SW 1271 (cell line): Measurements from ENCODE around the gene MYOD1.
A peak's percentile ranks its signal among the peaks of the same experiment; 100 is the strongest.

Source experiments
- DNase-seq, 2 experiments: peaks; one replicate each; lab custom pipeline; 2025; lab: John Stamatoyannopoulos, UW

MYOD1 gene

DNA sequence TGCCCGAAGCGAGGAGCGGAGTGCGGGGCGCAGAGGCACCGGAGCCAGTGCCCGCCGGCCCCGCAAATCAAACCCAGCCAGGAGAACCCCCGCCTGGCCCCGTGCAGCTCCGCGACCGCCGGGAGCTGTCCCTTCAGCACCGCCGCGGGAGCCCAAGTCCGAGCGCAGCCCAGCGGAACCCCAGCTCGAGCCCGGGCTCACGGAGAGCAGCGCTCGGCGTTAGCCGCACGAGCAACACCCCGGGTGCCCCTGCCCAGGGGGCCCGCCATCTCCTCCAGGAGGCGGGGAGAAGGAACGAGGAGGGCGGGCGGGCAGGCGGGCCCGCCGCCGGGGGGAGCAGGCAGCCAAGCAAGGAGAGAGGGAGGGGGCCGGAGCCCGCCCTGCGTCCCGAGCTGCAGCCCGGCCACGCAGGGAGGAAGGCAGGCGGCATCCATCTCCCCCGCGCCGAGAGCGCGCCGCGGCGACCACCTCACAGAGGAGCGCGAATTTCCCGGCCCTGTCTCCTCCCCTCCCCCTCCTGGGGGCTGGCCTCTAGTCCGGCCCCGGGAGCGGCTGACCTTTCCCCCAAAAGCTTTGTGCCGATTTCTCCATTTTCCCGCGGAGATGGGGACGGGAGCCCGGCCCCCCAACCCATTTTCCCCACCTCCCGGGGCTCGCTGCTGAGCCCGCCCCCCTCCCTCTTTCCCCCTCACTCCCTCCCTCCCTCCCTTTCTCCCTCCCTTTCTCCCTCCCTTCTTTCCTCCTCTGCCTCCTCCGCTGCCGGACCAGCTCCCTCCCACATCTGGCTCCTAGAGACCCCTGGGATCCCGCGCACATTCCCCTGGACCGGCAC is 15.8 kb downstream of the MYOD1 start:
- DNase-seq = peak in 1 of 2 experiments; percentile 4

DNA sequence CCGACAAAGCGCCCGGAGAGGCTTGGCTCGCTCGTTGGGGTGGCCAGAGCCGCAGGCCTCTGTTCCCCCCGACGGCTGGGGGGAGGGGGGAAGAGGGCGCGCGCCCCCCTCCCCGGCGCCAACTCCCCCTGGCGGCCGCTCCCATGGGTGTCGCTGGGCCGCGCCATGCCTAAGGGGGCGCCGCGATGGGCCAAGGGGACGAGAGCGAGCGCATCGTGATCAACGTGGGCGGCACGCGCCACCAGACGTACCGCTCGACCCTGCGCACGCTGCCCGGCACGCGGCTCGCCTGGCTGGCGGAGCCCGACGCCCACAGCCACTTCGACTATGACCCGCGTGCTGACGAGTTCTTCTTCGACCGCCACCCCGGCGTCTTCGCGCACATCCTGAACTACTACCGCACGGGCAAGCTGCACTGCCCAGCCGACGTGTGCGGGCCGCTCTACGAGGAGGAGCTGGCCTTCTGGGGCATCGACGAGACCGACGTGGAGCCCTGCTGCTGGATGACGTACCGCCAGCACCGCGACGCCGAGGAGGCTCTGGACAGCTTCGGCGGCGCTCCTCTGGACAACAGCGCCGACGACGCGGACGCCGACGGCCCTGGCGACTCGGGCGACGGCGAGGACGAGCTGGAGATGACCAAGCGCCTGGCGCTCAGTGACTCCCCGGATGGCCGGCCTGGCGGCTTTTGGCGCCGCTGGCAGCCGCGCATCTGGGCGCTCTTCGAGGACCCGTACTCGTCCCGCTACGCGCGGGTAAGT is 16.6 kb downstream of the MYOD1 start:
- no peak for DNase-seq

DNA sequence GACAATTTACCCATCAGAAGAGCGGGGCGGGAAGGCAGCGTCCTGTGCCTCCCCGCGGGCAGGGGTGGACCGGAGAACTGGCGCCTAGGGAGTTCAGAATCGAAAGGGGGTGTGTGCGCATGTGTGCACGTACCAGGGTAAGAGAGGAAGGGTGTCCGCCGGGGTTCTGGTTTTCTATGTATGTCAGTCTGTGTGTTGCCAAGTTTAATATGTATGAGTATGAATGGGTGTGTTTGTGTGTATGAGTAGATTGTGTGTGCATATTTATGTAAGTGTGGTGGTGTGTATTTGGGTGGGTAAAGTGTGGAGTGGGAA is 17.2 kb downstream of the MYOD1 start:
- DNase-seq = no peak

DNA sequence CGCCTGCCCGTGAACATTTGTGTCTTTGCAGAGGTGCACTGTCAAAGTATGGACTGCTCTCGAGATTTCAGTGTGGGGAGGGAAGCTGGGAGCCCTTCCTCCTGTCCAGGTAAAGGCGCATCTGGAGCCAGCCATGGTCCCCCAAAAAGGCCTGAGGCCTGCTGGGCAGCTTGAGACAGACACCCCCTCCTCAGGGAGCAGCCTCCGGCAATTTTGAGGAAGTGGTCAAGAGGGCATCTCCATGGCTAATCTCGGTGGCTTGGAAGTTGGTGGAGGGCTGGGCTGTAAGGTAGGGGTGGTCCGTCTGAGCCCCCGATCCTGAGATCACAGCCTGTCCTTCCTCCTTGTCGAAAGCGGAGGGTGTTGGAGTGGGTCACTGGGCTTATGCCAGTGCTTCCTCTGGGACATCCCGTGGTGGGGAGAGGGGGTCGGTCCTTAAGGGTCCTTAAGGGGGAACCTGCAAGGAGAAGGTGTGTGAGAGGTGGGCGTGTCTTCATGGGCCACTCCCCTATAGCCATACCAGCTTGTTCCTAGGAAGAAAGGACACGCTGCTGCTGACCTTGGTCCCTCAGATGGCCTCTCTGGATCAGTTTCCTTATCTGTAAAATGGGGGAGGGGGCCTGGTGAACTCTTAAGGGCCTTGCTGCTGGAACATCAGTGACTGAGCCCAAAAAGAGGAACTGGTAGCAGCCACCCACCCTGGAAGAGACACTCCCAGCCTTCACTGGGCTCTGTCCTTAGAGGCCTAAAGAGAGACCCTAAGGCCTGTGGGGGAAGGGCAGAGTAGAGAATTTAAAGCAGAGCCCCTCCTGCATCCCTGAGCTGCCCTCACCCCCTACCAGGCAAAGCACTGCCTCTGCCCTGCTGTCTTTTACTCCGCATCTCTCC is 17.8 kb downstream of the MYOD1 start:
- no peak for DNase-seq

- DNase-seq = no peak
Measured at GRCh38 chr11:17738151-17738973, 19.0 kb downstream of the MYOD1 start.

- DNase-seq = no peak
Measured at GRCh38 chr11:17739945-17740338, 20.6 kb downstream of the MYOD1 start.

DNA sequence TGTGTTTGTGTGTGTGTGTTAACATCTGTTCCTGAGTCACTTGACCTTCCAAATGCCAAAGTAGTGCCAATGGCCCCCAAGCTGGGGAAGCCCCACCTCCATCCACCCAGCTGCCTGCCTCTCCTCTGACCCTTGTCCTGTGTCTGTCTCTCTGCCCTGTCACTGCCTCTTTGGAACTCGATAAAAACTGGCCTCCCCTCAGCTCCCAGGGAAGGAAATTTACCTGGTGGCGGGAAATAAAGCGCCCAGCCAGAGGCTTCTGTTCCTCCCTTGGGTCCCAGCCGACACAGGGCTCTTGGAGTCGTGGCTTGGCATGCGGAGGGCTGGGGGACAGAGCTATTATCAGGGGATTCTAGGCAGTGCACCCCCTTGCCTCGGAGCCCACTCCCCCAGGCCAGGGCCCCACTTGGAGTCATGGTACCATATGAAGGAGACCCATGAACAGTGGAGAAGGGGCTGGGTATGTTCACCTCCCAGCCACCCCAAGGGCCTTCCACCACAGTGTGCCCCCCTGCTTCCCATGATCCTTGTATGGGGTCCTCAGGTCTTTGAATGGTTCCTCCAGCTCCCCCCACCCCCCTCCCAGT is 21.4 kb downstream of the MYOD1 start:
- DNase-seq = no peak

DNA sequence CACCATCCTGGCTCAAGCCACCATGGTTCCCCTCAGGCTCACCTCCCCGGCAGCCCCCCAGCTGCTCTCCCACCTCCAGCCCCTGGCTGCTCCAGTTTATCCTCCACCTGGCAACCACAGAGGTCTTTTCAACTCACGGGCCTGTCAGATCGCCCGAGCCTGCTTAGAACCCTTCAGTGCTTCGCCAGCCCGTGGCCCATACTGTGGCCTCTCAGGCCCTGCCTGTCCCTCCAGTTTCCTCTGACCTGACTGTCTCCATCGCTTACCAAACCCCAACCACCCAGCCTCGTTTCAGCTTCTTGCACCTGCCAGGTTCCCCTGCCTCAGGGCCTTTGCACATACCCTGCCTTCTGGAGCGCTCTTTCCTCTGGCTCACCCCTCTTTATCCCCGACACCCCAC is 22.1 kb downstream of the MYOD1 start:
- DNase-seq = no peak

DNA sequence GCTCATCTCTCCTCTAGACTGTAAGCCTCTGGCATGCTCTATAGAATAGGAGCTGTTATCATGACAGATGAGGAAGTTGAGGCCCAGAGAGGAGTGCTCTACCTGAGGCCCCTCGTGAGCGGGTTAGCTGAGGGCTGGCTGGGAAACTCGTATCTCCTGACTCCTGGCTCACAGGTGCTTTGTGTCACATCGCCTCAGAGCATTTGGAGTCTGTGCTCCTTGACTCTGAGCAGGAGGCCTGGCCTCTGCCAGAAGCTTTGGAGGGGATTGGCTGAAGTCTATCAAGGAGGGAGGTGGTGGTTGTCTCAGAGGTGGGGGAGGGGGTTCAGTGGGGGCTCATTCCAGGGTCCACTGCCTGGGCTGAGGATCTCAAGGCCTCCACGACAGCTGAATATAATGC is 22.6 kb downstream of the MYOD1 start:
- no peak for DNase-seq

GRCh38 chr11:17743026-17743807 is 23.8 kb downstream of the MYOD1 start:
- DNase-seq = no peak

- DNase-seq = no peak
Measured at GRCh38 chr11:17743808-17744119, 24.4 kb downstream of the MYOD1 start.

- no peak for DNase-seq
Measured at GRCh38 chr11:17744151-17744940, 25.0 kb downstream of the MYOD1 start.

DNA sequence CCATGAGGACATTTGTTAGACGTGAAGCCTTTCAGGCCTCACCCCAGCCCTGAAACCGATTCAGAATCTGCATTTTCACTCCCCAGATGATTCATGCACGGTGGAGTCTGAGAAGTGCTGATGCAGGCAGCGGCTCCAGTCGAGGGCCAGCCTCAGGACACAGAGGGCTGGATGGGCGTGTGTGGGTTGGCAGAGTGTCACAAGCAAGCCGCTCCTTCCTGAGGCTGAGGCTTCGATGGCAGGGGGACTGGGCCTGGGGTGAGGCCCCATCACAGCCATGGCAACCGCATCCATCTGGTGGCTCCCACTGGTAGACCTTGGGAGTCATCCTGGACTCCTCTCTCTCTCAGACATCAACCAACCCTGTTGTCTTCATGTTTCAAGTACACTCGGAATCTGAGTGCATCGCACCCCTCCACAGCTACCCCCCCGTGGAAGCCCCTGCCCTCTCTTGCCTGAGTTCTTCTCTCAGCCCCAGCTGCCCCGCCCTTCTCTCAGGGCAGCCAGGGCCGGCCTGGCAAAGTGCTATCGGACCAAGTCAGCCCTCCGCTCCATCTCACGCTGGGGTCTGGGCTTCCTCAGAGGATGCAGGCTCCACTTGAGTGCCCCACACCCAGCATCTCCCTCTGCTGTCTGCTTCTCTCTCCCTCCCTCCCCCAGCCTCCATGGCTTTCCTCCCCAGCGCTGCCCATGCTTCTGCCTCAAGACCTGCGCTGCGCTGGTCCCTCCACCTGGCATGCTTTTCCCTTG is 25.8 kb downstream of the MYOD1 start:
- no peak for DNase-seq

DNA sequence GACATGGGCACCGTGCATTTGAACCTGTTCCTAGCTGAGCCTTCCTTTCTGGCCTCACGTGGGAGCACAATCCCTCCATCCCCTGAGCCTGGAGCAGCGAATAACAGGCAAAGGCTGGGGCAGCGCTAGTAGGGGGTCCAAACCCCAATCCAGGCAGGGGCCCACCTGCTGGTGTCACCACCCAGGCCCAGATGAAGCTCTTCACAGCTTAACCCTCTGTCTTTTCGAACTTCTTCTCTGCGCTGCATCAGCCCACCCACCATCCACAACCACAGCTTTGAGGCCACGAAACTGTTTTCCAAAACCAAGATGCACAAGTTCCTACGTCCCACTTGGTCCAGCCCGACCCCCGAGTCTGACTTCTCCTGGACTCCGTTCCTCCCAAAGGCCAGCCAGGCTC is 26.7 kb downstream of the MYOD1 start:
- no peak for DNase-seq

DNA sequence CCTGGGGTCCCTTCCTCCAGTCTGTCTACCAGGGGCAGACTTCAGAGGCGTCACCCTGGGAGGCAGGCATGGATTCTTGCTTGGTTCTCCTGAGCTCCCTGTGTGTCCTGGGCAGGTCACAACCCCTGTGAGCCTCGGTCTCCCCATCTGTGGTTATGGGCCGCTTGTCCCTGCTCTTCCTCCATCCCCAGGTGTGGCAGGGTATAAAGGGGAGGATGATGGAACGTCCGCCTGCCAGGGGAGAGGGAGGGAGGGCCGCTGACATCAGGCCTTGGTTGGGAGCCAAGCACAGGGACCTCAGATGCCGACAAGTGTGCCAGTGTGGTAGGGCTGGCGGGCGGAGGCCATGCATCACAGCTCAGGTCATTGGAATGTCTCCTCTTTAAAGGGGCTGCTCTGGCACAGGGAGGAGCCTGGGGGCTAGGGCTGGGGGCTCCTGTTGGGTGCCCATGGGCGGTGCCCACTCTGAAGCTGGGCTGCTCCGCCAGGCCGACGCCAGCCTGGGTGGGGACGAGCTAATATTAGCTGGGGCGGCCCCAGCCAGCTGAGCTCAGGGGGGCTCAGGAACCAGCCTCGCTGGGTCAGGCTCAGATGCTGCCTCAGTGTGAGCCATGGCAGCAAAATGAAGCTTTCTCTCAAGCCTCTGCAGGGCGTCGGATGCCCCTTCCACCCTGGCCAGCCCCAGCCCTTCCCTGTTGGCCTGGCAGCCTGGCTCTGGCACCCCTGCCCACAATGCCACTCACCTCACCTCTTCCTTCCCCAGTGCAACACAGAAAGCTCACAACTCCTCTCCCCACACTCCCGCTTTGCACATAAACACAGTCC is 28.0 kb downstream of the MYOD1 start:
- DNase-seq = no peak

GRCh38 chr11:17748044-17748443 is 28.7 kb downstream of the MYOD1 start:
- DNase-seq = no peak

DNA sequence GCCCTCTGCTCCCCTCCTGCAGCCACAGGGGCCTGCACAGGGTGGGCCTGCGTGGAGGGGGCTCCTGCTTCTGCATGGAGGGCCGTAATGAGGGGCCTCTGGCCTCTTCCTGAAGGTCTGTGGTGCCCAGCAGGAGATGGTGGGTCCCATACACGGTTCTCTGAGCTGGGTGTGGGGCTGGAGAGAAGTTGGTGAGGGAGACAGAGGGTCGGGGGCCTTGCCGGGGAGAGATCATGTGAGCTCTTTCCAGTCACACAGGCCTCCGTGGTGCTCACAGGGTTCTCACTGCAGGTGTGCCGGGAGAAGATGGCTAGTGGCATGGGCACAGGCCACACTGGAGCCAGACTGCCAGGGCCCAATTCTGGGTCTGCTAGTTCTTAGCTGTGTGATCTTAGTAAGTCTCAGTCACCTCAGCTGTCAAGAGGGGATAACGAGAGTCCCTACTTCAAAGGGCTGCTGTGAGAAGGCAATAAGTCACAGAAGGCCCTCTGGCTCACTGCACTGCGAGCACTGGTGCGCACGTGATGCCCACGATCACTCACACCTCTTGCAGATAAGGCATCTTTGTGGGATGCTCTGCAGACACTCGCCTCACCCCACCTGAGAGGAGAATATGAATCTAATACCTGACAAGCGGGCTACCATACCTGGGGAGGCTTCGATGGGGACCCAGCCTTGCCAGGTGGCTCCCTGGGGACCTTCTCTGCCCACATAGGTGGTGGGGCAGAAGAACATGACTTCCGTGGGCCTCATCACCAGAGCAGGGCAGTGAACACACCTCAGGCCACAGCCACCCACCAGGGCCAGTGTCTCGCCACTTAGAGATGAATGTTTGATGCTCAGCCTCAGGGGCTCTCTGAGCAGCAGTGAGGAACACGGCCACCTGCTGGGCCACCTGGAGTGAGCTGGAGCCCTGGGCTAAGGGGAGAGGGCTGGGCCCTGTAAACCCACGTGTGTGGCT is 29.7 kb downstream of the MYOD1 start:
- DNase-seq = no peak
